OCI-LY3 (cell line): ENCODE results near the gene FOXO1.

Experiments
- CTCF ChIP-seq: fragments of 200-600, 300-600 bp; sonication (generic); IDR thresholded peaks from 2 replicates; pipeline ENCODE4 v1.5.1; 2014; ENCODE audit warnings: antibody characterized with exemption, low read length, low read depth
- EZH2phosphoT487 ChIP-seq: fragments of 200-600 bp; shearing (Covaris generic); IDR thresholded peaks from 2 replicates; pipeline ENCODE4 v1.6.1; 2018; ENCODE audit warnings: antibody characterized with exemption, mixed run types, low read depth

GRCh38 chr13:40644838-40645604 is 21.4 kb downstream of the FOXO1 start:
- TF ChIP-seq CTCF (no peak), EZH2phosphoT487 (no peak)
